ENCODE data around the gene JAKMIP2. TPM values are rescaled to one million over a fixed set of nuclear protein-coding genes. Genes with fewer than 3 reads are reported as not detected.

JAKMIP2 gene
- total RNA-seq, 1 experiment from 2014 or later: 1.2 TPM

DNA sequence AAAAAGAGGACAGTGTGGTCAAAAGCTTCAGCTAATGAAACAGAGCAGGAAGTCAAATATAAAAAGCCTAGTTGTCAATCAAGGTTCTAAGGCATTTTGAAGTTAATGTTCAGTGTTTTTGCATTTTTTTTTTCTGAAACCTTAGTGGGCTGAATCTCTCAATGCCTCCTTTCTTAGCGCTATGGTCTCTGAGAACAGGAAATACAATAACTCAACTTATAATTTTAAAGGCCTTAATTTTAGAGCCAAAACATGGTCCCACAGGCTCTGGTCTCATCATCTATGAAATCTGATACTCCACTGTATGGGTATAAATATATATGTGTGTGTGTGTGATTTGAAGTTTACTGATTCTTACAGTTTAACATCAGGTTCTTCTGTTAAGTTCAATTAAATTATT, 209.3 kb downstream of the JAKMIP2 start:
- Mint-ChIP-seq H3K27me3 (ENCODE audit: insufficient read depth, unreplicated experiment) (no peaks in the 10 kb centered on the region), H3K4me3 (ENCODE audit: unreplicated experiment) (no peak overlapping the region), H3K36me3 (ENCODE audit: insufficient read depth, unreplicated experiment) (no peaks in the 10 kb centered on the region), H3K4me1 (ENCODE audit: low read depth, unreplicated experiment) (peaks cover 7% of the 10 kb centered on the region), H3K9me3 (ENCODE audit: unreplicated experiment) (no peaks in the 10 kb centered on the region), H3K27ac (ENCODE audit: unreplicated experiment) (no peak overlapping the region)
- intact Hi-C loops (cut with micrococcal nuclease; ENCODE audit: unreplicated experiment): no loop called here
- H3K9me3 ChIP-seq: no peaks in the 10 kb centered on the region
- CTCF ChIA-PET: no interaction called here
- TF ChIP-seq, protein P1, sequence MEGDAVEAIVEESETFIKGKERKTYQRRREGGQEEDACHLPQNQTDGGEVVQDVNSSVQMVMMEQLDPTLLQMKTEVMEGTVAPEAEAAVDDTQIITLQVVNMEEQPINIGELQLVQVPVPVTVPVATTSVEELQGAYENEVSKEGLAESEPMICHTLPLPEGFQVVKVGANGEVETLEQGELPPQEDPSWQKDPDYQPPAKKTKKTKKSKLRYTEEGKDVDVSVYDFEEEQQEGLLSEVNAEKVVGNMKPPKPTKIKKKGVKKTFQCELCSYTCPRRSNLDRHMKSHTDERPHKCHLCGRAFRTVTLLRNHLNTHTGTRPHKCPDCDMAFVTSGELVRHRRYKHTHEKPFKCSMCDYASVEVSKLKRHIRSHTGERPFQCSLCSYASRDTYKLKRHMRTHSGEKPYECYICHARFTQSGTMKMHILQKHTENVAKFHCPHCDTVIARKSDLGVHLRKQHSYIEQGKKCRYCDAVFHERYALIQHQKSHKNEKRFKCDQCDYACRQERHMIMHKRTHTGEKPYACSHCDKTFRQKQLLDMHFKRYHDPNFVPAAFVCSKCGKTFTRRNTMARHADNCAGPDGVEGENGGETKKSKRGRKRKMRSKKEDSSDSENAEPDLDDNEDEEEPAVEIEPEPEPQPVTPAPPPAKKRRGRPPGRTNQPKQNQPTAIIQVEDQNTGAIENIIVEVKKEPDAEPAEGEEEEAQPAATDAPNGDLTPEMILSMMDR (IDR thresholded peaks at IDR 0.05; ENCODE audit: insufficient read depth in 1 of 2, low read depth in 1 of 2, low read length in 1 of 2, severe bottlenecking in 1 of 2, unreplicated experiment in 1 of 2): no peak
- H3K36me3 ChIP-seq (ENCODE audit: control insufficient read depth, insufficient read depth, low read length): no peaks in the 10 kb centered on the region
- no TSS peak for BruUV-seq (replicated peaks)
- H3K4me3 ChIP-seq (ENCODE audit: low read depth, low read length): no peak overlapping the region
- no peaks in the 10 kb centered on the region for H3K27me3 ChIP-seq (replicated peaks; ENCODE audit: control insufficient read depth, insufficient read depth, low read length)
- 0 out of 2 replicates have a peak, but pooled peaks cover 2% of the 10 kb centered on the region for H3K4me1 ChIP-seq
- POLR2A ChIA-PET: no interaction called here
- no peak for DNase-seq

DNA sequence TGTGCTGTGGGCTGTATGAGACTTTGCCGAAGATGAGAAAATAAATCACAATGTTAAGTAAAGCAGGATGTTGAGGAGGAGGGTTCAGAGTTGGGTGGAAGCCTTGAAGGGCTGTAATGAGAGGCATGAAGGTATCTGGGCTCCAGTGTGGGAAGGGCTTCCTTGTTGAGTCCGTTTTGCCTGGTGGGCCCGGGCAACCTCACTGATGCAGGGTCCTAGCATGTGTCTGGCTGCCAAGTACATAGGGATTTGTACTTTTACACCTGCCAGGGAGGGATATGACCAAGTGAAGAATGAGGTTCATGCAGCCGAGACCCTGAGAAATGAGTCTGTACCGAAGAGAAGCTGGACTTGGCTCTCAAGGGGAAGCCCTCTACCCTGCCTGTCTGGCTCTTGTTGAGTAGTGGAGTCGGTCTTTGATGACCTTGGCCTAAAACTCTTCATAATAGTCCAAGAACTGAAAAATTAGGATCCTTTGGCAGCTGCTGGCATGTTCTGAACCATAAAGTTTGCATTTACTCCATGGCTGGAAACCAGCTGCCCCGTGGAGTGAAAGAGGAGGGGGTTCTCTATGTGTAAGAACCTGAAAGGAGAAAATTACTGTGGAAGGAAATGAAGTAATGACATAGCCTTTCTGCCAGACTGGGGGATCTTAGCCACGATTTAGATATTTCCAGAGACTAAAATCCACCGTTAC, 213.7 kb downstream of the JAKMIP2 start:
- Mint-ChIP-seq H3K27me3 (ENCODE audit: insufficient read depth, unreplicated experiment) (no peaks in the 10 kb centered on the region), H3K27ac (ENCODE audit: unreplicated experiment) (no peak overlapping the region), H3K4me3 (ENCODE audit: unreplicated experiment) (no peak overlapping the region), H3K36me3 (ENCODE audit: insufficient read depth, unreplicated experiment) (no peaks in the 10 kb centered on the region), H3K4me1 (ENCODE audit: low read depth, unreplicated experiment) (peaks cover 16% of the 10 kb centered on the region), H3K9me3 (ENCODE audit: unreplicated experiment) (no peaks in the 10 kb centered on the region)
- BruUV-seq (replicated peaks): no TSS peak
- POLR2A ChIA-PET: no interaction called here
- no peaks in the 10 kb centered on the region for H3K36me3 ChIP-seq (ENCODE audit: control insufficient read depth, insufficient read depth, low read length)
- 0 out of 2 replicates have a peak, but pooled peaks cover 4% of the 10 kb centered on the region for H3K4me1 ChIP-seq
- TF ChIP-seq, protein P1 (IDR thresholded peaks at IDR 0.05; ENCODE audit: insufficient read depth in 1 of 2, low read depth in 1 of 2, low read length in 1 of 2, severe bottlenecking in 1 of 2, unreplicated experiment in 1 of 2): no peak
- no peak for DNase-seq
- no peak overlapping the region for H3K4me3 ChIP-seq (ENCODE audit: low read depth, low read length)
- H3K27me3 ChIP-seq (replicated peaks; ENCODE audit: control insufficient read depth, insufficient read depth, low read length): no peaks in the 10 kb centered on the region
- intact Hi-C loops (cut with micrococcal nuclease; ENCODE audit: unreplicated experiment): no loop called here
- H3K9me3 ChIP-seq: no peaks in the 10 kb centered on the region
- CTCF ChIA-PET: no interaction called here

DNA sequence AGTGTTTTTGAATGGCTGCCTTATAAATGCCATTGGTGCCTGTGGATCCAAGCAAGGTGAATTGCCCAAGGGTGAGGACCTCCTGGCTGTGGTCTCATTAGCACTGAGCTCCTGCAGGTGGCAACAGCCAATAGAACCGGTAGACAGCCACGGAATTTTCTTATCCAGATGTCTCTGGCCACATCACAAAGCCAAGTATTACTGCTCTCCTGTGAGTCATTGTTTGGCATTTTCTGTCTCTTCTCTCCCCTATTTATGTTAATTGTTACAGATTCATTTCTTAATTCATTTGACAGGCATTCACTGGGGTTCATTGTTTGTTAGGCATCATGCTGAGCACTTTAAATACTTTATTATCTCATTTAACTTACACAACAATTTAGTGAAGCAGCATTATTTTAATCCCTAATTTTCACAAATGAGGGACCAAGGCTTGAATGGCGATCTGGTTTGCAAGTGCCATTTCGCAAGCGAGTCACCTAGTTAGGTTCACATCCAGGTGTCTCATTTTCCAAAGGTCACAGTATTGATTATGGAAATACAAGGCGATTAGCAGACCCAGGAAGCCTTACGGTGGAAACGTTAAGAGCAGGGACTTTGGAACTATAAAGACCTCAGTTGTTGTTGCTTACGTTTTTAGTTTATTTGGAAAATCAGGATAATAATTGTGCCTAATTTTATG, 214.5 kb downstream of the JAKMIP2 start:
- intact Hi-C loops (cut with micrococcal nuclease; ENCODE audit: unreplicated experiment): no loop called here
- Histone ChIP-seq H3K4me3 (ENCODE audit: low read depth, low read length) (no peak overlapping the region), H3K36me3 (ENCODE audit: control insufficient read depth, insufficient read depth, low read length) (no peaks in the 10 kb centered on the region), H3K27me3 (replicated peaks; ENCODE audit: control insufficient read depth, insufficient read depth, low read length) (no peaks in the 10 kb centered on the region), H3K9me3 (no peaks in the 10 kb centered on the region), H3K4me1 (0 out of 2 replicates have a peak, but pooled peaks cover 4% of the 10 kb centered on the region)
- TF ChIP-seq, protein P1 (IDR thresholded peaks at IDR 0.05; ENCODE audit: insufficient read depth in 1 of 2, low read depth in 1 of 2, low read length in 1 of 2, severe bottlenecking in 1 of 2, unreplicated experiment in 1 of 2): no peak
- Mint-ChIP-seq H3K36me3 (ENCODE audit: insufficient read depth, unreplicated experiment) (no peaks in the 10 kb centered on the region), H3K27ac (ENCODE audit: unreplicated experiment) (no peak overlapping the region), H3K9me3 (ENCODE audit: unreplicated experiment) (no peaks in the 10 kb centered on the region), H3K27me3 (ENCODE audit: insufficient read depth, unreplicated experiment) (no peaks in the 10 kb centered on the region), H3K4me3 (ENCODE audit: unreplicated experiment) (no peak overlapping the region), H3K4me1 (ENCODE audit: low read depth, unreplicated experiment) (peaks cover 16% of the 10 kb centered on the region)
- POLR2A ChIA-PET: no interaction called here
- DNase-seq: peak; percentile 32 to 42
- BruUV-seq (replicated peaks): no TSS peak
- CTCF ChIA-PET: interaction anchor here (0.7 to 1.0 kb wide), 3 partner anchors 8 to 10 kb away, joined by 3 to 8 read pairs (median 5); no protein-coding TSS in a partner anchor
